Epithelial cell of prostate (primary cell): ENCODE results near the gene ZCCHC10.
A peak's percentile ranks its signal among the peaks of the same experiment; 100 is the strongest.
"Not testable (repeated sequence)": the region's sequence is repeated elsewhere in the genome, so short reads cannot be mapped to it uniquely, and the experiment has no call there.

Experiments
- DNase-seq: peaks from one replicate; pipeline ENCODE4 v3.0.0-alpha.2; 2011; ENCODE audit warnings: low read depth, low spot score
- H3K27ac ChIP-seq: fragments of 450-650 bp; 2 replicates; pipeline ENCODE4 v1.5.1; 2017; ENCODE audit warnings: mild to moderate bottlenecking

Gene ZCCHC10

GRCh38 chr5:133047404-133047803, 21.1 kb upstream of the ZCCHC10 start:
- H3K27ac ChIP-seq = no peak overlapping the region
- no peak for DNase-seq

DNA sequence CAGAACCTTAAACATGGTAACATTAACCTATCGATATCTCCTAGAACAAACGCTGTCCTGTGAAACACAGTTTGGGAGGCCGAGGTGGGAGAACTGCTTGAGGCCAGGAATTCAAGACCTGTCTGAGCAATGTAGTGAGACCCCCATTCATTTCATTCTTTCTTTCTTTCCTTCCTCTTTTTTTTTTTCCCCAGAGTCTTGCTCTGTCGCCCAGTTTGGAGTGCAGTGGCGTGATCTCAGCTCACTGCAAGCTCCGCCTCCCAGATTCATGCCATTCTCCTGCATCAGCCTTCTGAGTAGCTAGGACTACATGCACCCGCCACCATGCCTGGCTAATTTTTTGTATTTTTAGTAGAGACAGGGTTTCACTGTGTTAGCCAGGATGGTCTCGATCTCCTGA, 20.2 kb upstream of the ZCCHC10 start:
- not testable (repeated sequence) for DNase-seq, H3K27ac ChIP-seq

- H3K27ac ChIP-seq = peak overlapping the region; percentile 86
- DNase-seq = no peak
Observed at GRCh38 chr5:133041910-133042309, 15.6 kb upstream of the ZCCHC10 start.

GRCh38 chr5:133041157-133041784, 14.9 kb upstream of the ZCCHC10 start:
- peak overlapping the region; percentile 86 for H3K27ac ChIP-seq

DNA sequence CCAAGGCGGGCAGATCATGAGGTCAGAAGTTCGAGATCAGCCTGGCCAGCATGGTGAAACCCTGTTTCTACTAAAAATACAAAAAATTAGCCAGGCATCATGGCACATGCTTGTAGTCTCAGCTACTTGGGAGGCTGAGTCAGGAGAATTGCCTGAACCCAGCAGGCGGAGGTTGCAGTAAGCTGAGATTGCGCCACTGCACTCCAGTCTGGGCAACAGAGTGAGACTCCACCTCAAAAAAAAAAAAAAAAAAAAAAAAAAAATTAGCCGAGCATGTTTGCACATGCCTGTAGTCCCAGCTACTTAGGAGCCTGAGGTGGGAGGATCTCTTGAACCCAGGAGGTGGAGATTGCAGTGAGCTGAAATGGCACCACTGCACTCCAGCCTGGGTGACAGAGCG, 10.3 kb upstream of the ZCCHC10 start:
- H3K27ac ChIP-seq, DNase-seq: not testable (repeated sequence)

More at GRCh38 chr5:133041157-133041784, 14.9 kb upstream of the ZCCHC10 start:
- peak; percentile 56 for DNase-seq

DNA sequence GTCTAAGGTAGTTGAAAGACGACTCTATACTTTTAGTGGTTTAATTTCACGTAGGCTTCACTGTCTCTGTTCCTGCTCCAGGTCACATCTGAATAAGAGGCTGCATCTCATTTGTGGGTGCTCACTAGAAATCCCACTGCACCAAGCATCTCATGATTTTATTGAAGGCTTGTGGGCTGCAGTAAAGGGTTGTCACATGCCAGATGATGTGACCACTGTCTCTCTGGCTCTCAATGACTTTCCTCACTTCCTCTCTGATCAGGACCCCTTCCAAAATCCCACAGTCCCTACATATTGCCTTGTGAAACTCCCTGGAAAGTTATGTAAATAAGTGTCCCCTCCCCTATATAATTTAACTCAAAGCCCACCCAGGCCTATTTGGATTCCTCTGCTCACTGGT, 8.9 kb upstream of the ZCCHC10 start:
- DNase-seq = no peak
- H3K27ac ChIP-seq = no peak overlapping the region

GRCh38 chr5:133034064-133034463, 7.7 kb upstream of the ZCCHC10 start:
- no peak overlapping the region for H3K27ac ChIP-seq
- no peak for DNase-seq

GRCh38 chr5:133032852-133033742, 6.7 kb upstream of the ZCCHC10 start:
- no peak overlapping the region for H3K27ac ChIP-seq

DNA sequence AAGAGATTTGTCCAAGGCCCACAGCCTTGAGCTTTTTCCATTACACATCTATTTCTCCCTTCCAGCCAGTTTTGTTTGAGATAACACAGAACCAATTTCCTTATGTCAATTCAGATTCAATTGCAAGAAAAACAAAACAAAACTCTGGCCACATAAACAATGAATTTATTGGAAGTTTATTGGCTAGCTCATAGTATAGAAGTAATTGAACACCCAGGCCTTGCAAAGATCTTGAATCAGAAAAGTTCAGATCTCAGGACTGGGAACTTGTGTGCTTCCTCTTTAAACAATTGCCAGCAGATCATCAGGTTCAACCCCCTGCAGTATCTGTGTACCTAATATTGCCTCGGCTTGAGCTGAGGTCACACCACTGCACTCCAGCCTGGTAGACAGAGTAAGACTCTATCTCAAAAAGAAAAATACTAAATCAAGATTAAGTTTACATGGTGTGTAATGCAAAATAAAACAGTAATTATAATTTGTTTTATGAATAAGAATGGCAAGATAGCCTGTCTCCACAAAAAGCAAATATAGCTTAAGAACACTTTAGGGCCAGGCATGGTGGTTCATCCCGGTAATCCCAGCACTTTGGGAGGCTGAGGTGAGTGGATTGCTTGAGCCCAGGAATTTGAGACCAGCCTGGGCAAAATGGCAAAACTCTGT, 4.1 kb upstream of the ZCCHC10 start:
- no peak overlapping the region for H3K27ac ChIP-seq
- no peak for DNase-seq

More at GRCh38 chr5:133032852-133033742, 6.7 kb upstream of the ZCCHC10 start:
- DNase-seq = no peak

GRCh38 chr5:133029416-133029815, 3.1 kb upstream of the ZCCHC10 start:
- H3K27ac ChIP-seq = no peak overlapping the region
- no peak for DNase-seq

DNA sequence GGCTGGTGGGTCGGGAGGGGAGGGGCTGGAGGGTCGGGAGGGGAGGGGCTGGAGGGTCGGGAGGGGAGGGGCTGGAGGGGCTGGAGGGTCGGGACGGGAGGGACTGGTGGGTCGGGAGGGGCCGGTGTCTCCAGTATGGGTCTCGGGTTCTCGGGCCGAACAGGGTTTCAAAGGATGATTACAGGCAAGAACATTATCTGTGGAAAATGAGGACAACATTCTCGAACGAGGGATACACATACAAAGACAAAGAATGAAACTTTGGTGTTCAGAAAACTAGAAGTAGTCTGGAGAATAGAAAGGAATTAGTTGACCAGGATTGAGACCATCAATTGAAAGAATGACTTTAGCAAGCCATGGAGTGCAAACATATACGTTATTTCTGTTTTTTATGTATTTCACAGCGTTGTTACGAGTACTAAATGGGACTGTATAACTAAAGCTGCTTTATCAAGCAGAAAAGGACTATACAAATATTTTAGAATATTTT, 360 bp upstream of the ZCCHC10 start:
- H3K27ac ChIP-seq = peak overlapping the region; percentile 74
- no peak for DNase-seq

DNA sequence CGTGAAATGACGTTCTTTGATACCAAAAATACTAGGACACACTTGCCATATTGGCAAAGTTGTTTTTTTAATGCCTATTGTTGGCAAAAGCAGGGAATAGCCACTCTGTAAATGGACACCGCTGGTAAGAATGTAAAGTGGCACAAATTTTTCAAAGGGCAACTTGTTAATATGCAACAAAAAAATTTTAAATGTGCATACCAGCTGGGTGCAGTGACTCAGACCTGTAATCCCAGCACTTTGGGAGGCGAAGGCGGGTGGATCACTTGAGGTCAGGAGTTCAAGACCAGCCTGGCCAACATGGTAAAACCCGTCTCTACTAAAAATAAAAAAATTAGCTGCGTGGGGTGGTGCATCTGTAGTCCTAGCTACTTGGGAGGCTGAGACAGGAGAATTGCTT, 6.9 kb downstream of the ZCCHC10 start:
- not testable (repeated sequence) for H3K27ac ChIP-seq, DNase-seq

- no peak for DNase-seq
- H3K27ac ChIP-seq = no peak overlapping the region
Observed at GRCh38 chr5:133017964-133018363, 8.4 kb downstream of the ZCCHC10 start.

- DNase-seq = no peak
- H3K27ac ChIP-seq = no peak overlapping the region
Observed at GRCh38 chr5:133015466-133015865, 10.9 kb downstream of the ZCCHC10 start.

DNA sequence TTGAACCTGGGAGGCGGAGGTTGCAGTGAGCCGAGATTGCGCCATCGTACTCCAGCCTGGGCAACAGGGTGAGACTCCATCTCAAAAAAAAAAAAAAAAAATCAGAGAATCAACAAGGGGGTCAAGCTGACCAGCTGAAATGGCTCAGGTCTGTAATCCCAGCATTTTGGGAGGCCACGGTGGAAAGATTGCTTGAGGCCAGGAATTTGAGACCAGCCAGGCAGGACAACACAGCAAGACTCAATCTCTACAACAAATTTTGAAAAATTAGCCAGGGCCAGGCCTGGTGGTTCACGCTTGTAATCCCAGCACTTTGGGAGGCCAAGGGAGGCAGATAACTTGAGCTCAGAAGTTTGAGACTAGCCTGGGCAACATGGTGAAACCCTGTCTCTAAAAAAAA, 17.9 kb downstream of the ZCCHC10 start:
- not testable (repeated sequence) for H3K27ac ChIP-seq, DNase-seq

GRCh38 chr5:133006653-133007052, 19.7 kb downstream of the ZCCHC10 start:
- DNase-seq = no peak
- no peak overlapping the region for H3K27ac ChIP-seq

DNA sequence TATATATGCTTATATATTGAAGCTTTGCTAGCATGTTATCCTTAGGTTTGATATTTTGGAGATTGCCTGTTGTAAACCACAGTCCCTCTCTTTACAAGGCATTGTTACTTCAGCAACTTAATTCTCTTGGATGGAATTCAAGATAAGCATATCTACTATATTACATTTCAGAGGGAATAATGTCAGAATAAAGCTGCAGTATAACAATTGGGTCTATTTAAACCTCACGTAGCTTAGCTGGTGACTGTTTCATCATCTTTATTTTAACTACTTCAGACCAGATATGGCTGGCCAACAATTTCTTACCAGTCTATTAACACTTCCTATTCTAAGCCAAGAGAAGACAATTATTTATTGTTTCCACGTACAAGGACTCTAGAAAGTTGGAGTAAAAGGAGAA, 27.1 kb downstream of the ZCCHC10 start:
- H3K27ac ChIP-seq = no peak overlapping the region
- no peak for DNase-seq

GRCh38 chr5:132998556-132998955, 27.8 kb downstream of the ZCCHC10 start:
- H3K27ac ChIP-seq = no peak overlapping the region
- no peak for DNase-seq

GRCh38 chr5:132996307-132996706, 30.0 kb downstream of the ZCCHC10 start:
- DNase-seq = no peak
- H3K27ac ChIP-seq = no peak overlapping the region

DNA sequence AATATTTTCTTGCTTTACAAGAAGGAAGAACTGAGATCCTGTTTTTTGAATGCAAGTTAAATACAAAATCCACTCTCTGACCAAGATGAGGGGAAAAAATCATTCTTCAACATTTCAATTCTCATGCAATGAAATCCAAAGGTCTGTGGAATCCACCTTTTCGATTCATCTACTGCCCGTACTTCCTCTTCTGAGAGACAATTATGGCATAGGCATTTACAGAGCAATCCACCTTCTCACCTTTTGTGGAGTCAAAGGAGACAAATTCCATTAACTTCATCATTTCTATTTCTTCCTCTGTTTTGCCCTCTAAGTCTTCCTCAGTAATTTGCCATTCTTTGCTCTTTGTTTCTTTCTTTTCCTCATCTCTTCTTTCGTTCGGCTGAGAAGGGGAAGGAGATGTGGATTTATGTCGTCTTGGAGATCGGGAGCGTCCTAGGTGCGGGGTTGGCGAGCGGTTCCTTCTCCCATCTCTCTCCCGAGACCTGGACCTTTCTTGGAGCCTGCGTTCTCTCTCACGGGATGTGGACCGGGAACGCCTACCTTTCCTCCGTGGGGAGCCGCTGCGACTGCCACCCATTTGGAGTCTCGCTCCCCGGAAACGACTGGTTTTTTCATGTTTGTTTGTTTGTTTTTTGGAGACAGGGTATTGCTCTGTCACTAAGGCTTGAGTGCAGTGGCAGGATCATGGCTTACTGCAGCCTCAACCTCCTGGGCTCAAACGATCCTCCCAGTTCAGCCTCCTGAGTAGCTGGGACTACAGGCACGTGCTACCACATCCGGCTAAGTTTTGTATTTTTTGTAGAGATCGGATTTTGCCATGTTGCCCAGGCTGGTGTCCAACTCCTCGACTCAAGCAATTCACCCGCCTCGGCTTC, 38.6 kb downstream of the ZCCHC10 start:
- DNase-seq = no peak
- no peak overlapping the region for H3K27ac ChIP-seq
